NB4 (cell line): ENCODE results near the gene FXYD4.

Experiments
- DNase-seq: peaks from one replicate; pipeline ENCODE4 v3.0.0; 2010; ENCODE audit warnings: low read depth
- H3K4me3 ChIP-seq: one replicate; pipeline ENCODE4 v1.5.1; 2011; ENCODE audit warnings: mild to moderate bottlenecking, low read depth, low read length, moderate library complexity
- MYC ChIP-seq: IDR thresholded peaks from 2 replicates; pipeline ENCODE4 v1.6.1; 2011; ENCODE audit warnings: low read depth, low read length
- POLR2A ChIP-seq: IDR thresholded peaks from 2 replicates; pipeline ENCODE4 v1.6.1; 2011; ENCODE audit warnings: mild to moderate bottlenecking; ENCODE audit not compliant: insufficient read length; ENCODE audit errors: extremely low read depth
- TF ChIP-seq, protein P1 (sequence below): IDR thresholded peaks from one replicate; pipeline ENCODE4 v1.5.1; 2012; ENCODE audit warnings: low read depth, low read length
- TF ChIP-seq, protein P2 (sequence below): IDR thresholded peaks from 2 replicates; pipeline ENCODE4 v1.6.1; 2011; ENCODE audit warnings: low read depth, low read length

Gene FXYD4

DNA sequence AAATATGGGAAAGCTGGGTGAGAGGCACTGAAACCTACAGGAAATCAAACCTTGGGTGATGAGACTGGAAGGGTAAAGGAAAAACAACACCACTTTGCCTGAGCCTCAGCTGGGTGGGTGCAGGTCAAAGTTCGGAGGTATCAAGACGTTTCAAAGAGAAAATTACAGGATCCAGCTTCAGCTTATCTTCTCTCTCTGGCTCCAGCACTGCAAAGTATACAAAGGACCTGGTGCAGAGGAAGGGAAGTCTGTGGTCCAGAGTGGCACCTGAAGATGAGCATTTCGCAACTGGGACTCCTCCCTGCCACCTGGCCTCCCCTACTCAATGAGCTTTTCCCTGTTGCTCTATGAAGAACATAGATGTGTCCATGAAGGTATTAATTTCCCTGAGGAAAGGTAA lies 6.4 kb upstream of the FXYD4 start:
- DNase-seq, result no peak
- TF ChIP-seq MYC (no peak), POLR2A (no peak)
- TF ChIP-seq, protein P1, sequence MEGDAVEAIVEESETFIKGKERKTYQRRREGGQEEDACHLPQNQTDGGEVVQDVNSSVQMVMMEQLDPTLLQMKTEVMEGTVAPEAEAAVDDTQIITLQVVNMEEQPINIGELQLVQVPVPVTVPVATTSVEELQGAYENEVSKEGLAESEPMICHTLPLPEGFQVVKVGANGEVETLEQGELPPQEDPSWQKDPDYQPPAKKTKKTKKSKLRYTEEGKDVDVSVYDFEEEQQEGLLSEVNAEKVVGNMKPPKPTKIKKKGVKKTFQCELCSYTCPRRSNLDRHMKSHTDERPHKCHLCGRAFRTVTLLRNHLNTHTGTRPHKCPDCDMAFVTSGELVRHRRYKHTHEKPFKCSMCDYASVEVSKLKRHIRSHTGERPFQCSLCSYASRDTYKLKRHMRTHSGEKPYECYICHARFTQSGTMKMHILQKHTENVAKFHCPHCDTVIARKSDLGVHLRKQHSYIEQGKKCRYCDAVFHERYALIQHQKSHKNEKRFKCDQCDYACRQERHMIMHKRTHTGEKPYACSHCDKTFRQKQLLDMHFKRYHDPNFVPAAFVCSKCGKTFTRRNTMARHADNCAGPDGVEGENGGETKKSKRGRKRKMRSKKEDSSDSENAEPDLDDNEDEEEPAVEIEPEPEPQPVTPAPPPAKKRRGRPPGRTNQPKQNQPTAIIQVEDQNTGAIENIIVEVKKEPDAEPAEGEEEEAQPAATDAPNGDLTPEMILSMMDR, result no peak
- TF ChIP-seq, protein P2, sequence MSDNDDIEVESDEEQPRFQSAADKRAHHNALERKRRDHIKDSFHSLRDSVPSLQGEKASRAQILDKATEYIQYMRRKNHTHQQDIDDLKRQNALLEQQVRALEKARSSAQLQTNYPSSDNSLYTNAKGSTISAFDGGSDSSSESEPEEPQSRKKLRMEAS, result no peak
- no peak overlapping the region for H3K4me3 ChIP-seq

DNA sequence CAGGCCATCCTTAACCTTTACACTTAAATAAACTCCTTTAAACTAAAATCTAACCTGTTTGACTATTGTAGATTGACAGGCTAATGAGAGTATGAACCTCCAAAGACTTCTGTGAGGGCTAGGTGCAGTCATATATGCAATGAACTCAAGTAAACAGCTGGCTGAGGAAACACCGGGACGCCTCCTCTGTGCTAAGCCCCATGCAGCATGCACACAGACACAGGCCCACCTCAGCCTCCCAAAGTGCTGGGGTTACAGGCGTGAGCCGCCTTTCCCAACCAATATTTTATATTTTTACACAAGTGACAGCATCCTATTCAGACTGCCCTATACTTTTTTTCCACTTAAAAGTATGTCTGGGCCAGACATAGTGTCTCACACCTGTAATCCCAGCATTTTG lies 1.5 kb upstream of the FXYD4 start:
- DNase-seq, result no peak
- no peak for TF ChIP-seq MYC
- no peak for TF ChIP-seq POLR2A
- TF ChIP-seq, protein P2, result no peak
- TF ChIP-seq, protein P1, result no peak
- no peak overlapping the region for H3K4me3 ChIP-seq

- no peak overlapping the region for H3K4me3 ChIP-seq
- TF ChIP-seq MYC, result no peak
- TF ChIP-seq, protein P1, result no peak
- TF ChIP-seq, protein P2, result no peak
- no peak for TF ChIP-seq POLR2A
- DNase-seq, result no peak
Measured at GRCh38 chr10:43370671-43371215, 693 bp upstream of the FXYD4 start.

GRCh38 chr10:43372765-43373361 lies 1.4 kb downstream of the FXYD4 start:
- DNase-seq, result no peak
- H3K4me3 ChIP-seq, result no peak overlapping the region
- TF ChIP-seq, protein P1, result no peak
- TF ChIP-seq MYC (no peak), POLR2A (no peak)
- TF ChIP-seq, protein P2, result no peak

GRCh38 chr10:43373461-43373860 lies 2.0 kb downstream of the FXYD4 start:
- DNase-seq, result no peak
- TF ChIP-seq POLR2A (no peak), MYC (no peak)
- TF ChIP-seq, protein P2, result no peak
- TF ChIP-seq, protein P1, result no peak
- no peak overlapping the region for H3K4me3 ChIP-seq
